Ishikawa (cell line): ENCODE data around the gene CYP3A4.

Experiments used
- CEBPB ChIP-seq: IDR thresholded peaks from 2 replicates; pipeline ENCODE4 v1.6.1; 2012
- CREB1 ChIP-seq: IDR thresholded peaks from 2 replicates; pipeline ENCODE4 v1.6.1; 2012; ENCODE audit warnings: low read depth
- EGR1 ChIP-seq: IDR thresholded peaks from 2 replicates; pipeline ENCODE4 v1.6.1; 2012
- EP300 ChIP-seq: IDR thresholded peaks from 2 replicates; pipeline ENCODE4 v1.6.1; 2012; ENCODE audit warnings: borderline replicate concordance
- FOXM1 ChIP-seq: IDR thresholded peaks from 2 replicates; pipeline ENCODE4 v1.6.1; 2012; ENCODE audit warnings: low read depth, borderline replicate concordance
- MAX ChIP-seq: IDR thresholded peaks from 2 replicates; pipeline ENCODE4 v1.6.1; 2012
- NFIC ChIP-seq: IDR thresholded peaks from 2 replicates; pipeline ENCODE4 v1.6.1; 2012
- RAD21 ChIP-seq: IDR thresholded peaks from 2 replicates; pipeline ENCODE4 v1.6.1; 2012; ENCODE audit warnings: low read depth
- REST ChIP-seq: IDR thresholded peaks from 2 replicates; pipeline ENCODE4 v1.6.1; 2012; ENCODE audit warnings: low read depth, mild to moderate bottlenecking
- TAF1 ChIP-seq: IDR thresholded peaks from 2 replicates; pipeline ENCODE4 v1.6.1; 2012; ENCODE audit warnings: low read depth, mild to moderate bottlenecking
- TCF12 ChIP-seq: IDR thresholded peaks from 2 replicates; pipeline ENCODE4 v1.6.1; 2012; ENCODE audit warnings: low read depth
- TEAD4 ChIP-seq: IDR thresholded peaks from 2 replicates; pipeline ENCODE4 v1.6.1; 2012
- USF1 ChIP-seq: IDR thresholded peaks from 2 replicates; pipeline ENCODE4 v1.6.1; 2012
- YY1 ChIP-seq: IDR thresholded peaks from 2 replicates; pipeline ENCODE4 v1.6.1; 2012; ENCODE audit warnings: low read depth
- ZBTB7A ChIP-seq: IDR thresholded peaks from 2 replicates; pipeline ENCODE4 v1.6.1; 2012; ENCODE audit warnings: low read depth

The CYP3A4 gene

GRCh38 chr7:99820408-99821027 lies 36.5 kb upstream of the CYP3A4 start:
- TF ChIP-seq FOXM1 (no peak), CEBPB (no peak), CREB1 (no peak), MAX (no peak), REST (no peak), YY1 (no peak), TCF12 (no peak), ZBTB7A (no peak), EP300 (no peak)

- TF ChIP-seq YY1 = no peak
- TF ChIP-seq REST = no peak
- TF ChIP-seq CEBPB = no peak
- no peak for TF ChIP-seq EGR1
- TF ChIP-seq RAD21 = no peak
- no peak for TF ChIP-seq TCF12
- TF ChIP-seq NFIC = no peak
- TF ChIP-seq TAF1 = no peak
- TF ChIP-seq USF1 = no peak
- no peak for TF ChIP-seq FOXM1
- no peak for TF ChIP-seq CREB1
- no peak for TF ChIP-seq MAX
- TF ChIP-seq ZBTB7A = no peak
- no peak for TF ChIP-seq EP300
- TF ChIP-seq TEAD4 = no peak
Observed at GRCh38 chr7:99808766-99809165, 24.8 kb upstream of the CYP3A4 start.

GRCh38 chr7:99806839-99807478 lies 23.0 kb upstream of the CYP3A4 start:
- TF ChIP-seq NFIC (no peak), CREB1 (no peak), REST (no peak)

- TF ChIP-seq TAF1 (no peak), USF1 (no peak), CREB1 (no peak)
Observed at GRCh38 chr7:99805641-99806040, 21.7 kb upstream of the CYP3A4 start.

- no peak for TF ChIP-seq YY1
- TF ChIP-seq TCF12 = no peak
- no peak for TF ChIP-seq TAF1
- no peak for TF ChIP-seq CREB1
- TF ChIP-seq EP300 = no peak
- no peak for TF ChIP-seq USF1
- no peak for TF ChIP-seq NFIC
- TF ChIP-seq EGR1 = no peak
Observed at GRCh38 chr7:99798972-99799371, 15.0 kb upstream of the CYP3A4 start.
